Osteocyte (in vitro differentiated cells): Measurements from ENCODE around the gene TBPL1. TPM values are rescaled to one million over a fixed set of nuclear protein-coding genes. Genes with fewer than 3 reads are reported as not detected.

Experiments
- DNase-seq: peaks from one replicate; pipeline ENCODE4 v3.0.0; 2021; ENCODE audit warnings: mixed read lengths; ENCODE audit not compliant: unreplicated experiment; ENCODE audit errors: extremely low spot score
- H3K27ac Mint-ChIP-seq: one replicate; pipeline ENCODE4 v1.8.0; 2021; ENCODE audit warnings: mild to moderate bottlenecking, mixed read lengths; ENCODE audit not compliant: unreplicated experiment
- H3K27me3 Mint-ChIP-seq: one replicate; pipeline ENCODE4 v1.8.0; 2021; ENCODE audit warnings: mixed read lengths; ENCODE audit not compliant: unreplicated experiment
- H3K36me3 Mint-ChIP-seq: one replicate; pipeline ENCODE4 v1.8.0; 2021; ENCODE audit warnings: mixed read lengths; ENCODE audit not compliant: unreplicated experiment
- H3K4me1 Mint-ChIP-seq: one replicate; pipeline ENCODE4 v1.8.0; 2021; ENCODE audit warnings: mixed read lengths; ENCODE audit not compliant: unreplicated experiment
- H3K4me3 Mint-ChIP-seq: one replicate; pipeline ENCODE4 v1.8.0; 2021; ENCODE audit warnings: mild to moderate bottlenecking, moderate library complexity, mixed read lengths; ENCODE audit not compliant: unreplicated experiment
- H3K9me3 Mint-ChIP-seq: one replicate; pipeline ENCODE4 v1.8.0; 2021; ENCODE audit warnings: mixed read lengths; ENCODE audit not compliant: unreplicated experiment
- CTCF ChIP-seq: fragments of 200-600 bp; sonication (generic); IDR thresholded peaks from 2 replicates; pipeline ENCODE4 v1.5.0; 2021; ENCODE audit warnings: antibody characterized with exemption, mild to moderate bottlenecking, moderate library complexity
- total RNA-seq: library from RNA; stranded (reverse); gene quantifications from 2 replicates; pipeline ENCODE4 v1.2.1, GENCODE V29; 2021

The TBPL1 gene
- total RNA-seq, 1 donor from 2014 or later: 35.0 TPM

GRCh38 chr6:134031696-134032255 lies 78.8 kb downstream of the TBPL1 start:
- H3K27ac Mint-ChIP-seq: no peak overlapping the region
- H3K4me1 Mint-ChIP-seq: peaks cover 30% of the 10 kb centered on the region
- no peak for TF ChIP-seq CTCF
- no peaks in the 10 kb centered on the region for H3K9me3 Mint-ChIP-seq
- peaks cover 16% of the 10 kb centered on the region for H3K36me3 Mint-ChIP-seq
- no peaks in the 10 kb centered on the region for H3K27me3 Mint-ChIP-seq
- H3K4me3 Mint-ChIP-seq: no peak overlapping the region
- DNase-seq: no peak

DNA sequence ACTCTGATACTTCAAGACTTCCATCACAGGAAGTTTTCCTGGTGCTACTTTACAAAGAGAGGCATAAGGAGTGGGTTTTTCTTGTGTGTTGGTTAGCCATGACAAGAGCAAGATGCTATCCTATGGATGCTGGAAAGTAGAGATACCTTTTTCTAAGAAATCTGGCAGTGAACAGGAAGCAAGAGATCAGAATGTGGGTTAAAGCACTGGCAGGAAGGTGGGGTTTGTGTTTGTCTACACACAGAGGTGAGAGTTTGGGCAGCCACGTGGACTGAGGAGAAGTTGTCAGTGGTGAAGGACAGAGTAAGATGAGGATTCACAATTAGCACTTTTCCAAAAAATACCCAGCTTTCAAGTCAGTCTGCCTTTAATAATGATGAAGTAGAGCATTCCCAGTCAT lies 81.5 kb downstream of the TBPL1 start:
- Mint-ChIP-seq H3K9me3 (no peaks in the 10 kb centered on the region), H3K27ac (no peak overlapping the region), H3K36me3 (peaks cover under 1% of the 10 kb centered on the region), H3K4me3 (no peak overlapping the region), H3K4me1 (peaks cover 26% of the 10 kb centered on the region), H3K27me3 (no peaks in the 10 kb centered on the region)
- no peak for TF ChIP-seq CTCF
- DNase-seq: no peak

DNA sequence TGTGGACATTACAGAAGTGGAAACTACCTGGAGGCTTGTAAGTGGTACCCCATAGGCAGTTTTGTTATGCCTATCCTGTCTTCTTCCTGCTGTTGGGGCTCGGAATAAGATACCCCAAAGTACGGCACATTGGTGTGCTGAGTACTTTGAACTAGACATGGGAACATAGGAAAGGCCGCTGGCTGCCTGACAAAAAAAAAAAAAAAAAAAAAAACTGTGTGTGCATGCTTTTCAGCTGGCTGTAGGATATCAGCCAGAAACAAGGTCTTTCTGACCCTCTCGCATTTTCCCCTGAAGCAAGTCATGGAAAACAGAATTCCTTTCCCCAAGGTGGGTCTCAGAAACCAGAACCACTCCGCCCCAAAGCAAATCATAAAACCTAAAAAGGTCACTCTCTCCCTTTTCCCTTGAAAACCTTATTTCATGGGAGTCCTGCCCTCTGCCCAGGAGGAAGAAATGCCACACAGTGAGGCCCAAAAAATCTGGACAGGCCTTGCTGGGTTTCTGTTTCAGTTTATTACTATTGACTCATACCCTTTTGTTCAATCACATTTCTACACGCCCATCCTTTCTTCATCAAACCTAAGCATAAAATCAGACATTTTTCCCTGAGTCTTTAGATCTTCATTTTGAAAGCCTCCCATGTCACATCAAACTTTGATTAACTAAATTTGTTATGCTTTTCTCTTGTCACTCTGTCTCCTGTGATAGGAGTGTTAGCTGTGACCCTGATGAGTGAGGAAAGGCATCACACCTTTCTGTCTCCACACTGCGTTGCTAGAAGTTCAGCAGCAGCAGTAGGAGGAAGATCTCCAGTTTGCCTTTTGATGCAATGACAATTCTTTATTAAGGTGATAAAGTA lies 82.2 kb downstream of the TBPL1 start:
- Mint-ChIP-seq H3K27me3 (no peaks in the 10 kb centered on the region), H3K4me3 (no peak overlapping the region), H3K36me3 (no peaks in the 10 kb centered on the region), H3K9me3 (no peaks in the 10 kb centered on the region), H3K4me1 (peaks cover 19% of the 10 kb centered on the region), H3K27ac (peak overlapping the region; percentile 33)
- TF ChIP-seq CTCF: no peak
- no peak for DNase-seq

GRCh38 chr6:134035823-134036296 lies 82.8 kb downstream of the TBPL1 start:
- DNase-seq: no peak
- no peak overlapping the region for H3K4me3 Mint-ChIP-seq
- H3K4me1 Mint-ChIP-seq: peaks cover 20% of the 10 kb centered on the region

More at GRCh38 chr6:134035823-134036296, 82.8 kb downstream of the TBPL1 start:
- no peaks in the 10 kb centered on the region for H3K27me3 Mint-ChIP-seq
- no peak for TF ChIP-seq CTCF
- H3K36me3 Mint-ChIP-seq: no peaks in the 10 kb centered on the region
- H3K9me3 Mint-ChIP-seq: no peaks in the 10 kb centered on the region
- peak overlapping the region; percentile 33 for H3K27ac Mint-ChIP-seq
